Kidney capillary endothelial cell (primary cell): Measurements from ENCODE around the gene TLE6.
A peak's percentile ranks its signal among the peaks of the same experiment; 100 is the strongest.
"Not testable (repeated sequence)": the region's sequence is repeated elsewhere in the genome, so short reads cannot be mapped to it uniquely, and the experiment has no call there.

ENCODE experiments used
- DNase-seq: peaks from one replicate; pipeline ENCODE4 v3.0.0-alpha.2; 2018; ENCODE audit warnings: low spot score

TLE6 gene

DNA sequence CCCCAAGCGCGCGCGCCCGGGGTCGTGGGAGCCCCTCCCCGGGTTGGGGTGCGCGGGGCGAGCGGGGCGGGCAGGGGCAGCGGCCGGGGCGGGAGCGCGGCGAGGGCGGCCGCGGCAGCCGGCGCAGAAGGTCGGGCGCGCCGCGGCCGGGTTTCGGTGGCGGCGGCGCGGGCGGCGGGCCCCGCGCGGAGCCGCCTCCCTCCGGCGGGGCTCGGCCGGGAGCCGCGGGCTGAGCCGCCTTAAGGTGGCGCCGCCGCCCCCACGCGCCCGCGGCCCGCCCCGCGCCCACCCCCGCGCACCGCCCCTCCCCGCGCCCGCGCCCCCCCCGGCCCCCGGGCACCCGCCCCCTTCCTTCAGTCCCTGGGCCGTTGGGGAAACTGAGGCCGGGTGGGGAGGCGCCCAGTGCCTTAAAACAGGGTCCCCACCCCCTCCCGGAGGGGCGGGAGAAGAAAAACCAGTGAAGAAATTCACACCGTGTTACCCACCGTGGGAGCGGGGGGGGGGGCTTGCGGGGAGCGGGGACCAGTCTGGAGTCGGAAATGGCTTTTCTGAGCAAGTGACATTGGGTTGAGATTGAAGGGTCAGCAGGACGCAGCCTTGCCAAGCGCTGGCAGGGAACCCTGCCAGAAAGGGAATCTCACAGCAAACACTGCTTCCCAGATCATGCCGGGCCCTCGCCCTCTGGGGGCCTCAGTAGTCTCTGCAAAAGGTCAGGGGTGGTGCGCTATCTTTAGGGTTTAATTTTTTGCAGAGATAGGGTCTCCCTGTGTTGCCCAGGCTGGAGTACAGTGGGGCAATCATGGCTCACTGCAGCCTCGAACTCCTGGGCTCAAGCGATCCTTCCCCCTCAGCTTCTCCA lies 51.9 kb downstream of the TLE6 start, which contains the start of gene TLE2:
Gene TLE2 (minus strand): TSS at position 216 of the 859 bp plus-strand sequence. CDS start 376 bp downstream, outside the sequence.
- no peak for DNase-seq

GRCh38 chr19:3031607-3031867 lies 54.2 kb downstream of the TLE6 start:
- no peak for DNase-seq

GRCh38 chr19:3033595-3034405 lies 56.4 kb downstream of the TLE6 start:
- no peak for DNase-seq

DNA sequence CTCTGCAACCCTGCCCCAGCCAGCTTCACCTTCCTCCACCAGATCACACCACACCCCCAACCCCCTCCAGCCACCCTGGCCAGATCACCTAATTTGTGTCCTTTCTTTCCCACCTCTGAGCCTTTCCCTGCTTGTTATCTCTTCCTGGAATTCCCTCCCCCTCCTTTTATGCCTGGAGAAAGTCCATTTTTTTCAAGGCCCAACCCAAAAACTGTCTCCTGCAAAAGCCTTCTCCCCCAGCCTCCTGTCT lies 57.0 kb downstream of the TLE6 start:
- DNase-seq = no peak

DNA sequence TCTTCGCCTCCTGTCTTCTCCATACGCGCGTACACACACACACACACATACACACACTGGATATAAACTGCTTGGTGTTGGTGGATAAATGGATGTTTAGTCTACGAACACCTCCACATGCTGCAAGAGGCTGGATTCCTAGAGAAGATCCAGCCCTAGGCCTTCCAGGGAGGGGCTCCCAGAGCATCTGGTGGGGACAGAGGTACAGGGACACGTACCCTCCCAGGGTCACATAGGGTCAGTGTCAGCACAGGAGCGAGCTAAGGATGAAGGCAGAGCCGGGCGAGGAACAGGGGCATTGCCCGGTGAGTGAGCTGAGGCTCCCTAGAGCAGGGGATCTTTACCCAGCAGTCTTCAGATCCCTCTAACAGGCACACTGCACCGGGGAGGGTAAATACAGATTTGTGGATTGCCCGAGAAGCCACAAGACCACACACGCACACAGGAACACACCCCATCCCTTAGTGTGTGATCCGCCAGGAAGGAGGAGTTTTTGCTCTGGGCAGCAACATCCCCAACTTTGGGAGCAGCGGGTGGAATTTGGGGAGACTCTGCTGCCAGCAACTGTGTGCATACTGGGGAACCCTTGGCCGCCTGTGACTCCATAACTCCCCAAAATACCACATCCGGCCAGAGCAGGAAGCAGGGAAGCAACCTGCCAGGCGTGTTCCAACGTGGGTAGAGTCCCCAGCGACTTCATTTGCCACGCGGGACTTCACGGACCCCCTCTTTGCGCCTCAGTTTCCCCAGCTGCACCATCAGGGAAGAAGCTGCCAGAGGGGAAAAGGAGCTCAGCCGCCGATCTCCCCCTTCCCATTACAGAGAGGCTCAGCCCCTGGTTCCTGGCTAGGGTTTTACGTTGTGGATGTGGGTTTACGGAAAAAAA lies 57.5 kb downstream of the TLE6 start:
- DNase-seq = no peak

DNA sequence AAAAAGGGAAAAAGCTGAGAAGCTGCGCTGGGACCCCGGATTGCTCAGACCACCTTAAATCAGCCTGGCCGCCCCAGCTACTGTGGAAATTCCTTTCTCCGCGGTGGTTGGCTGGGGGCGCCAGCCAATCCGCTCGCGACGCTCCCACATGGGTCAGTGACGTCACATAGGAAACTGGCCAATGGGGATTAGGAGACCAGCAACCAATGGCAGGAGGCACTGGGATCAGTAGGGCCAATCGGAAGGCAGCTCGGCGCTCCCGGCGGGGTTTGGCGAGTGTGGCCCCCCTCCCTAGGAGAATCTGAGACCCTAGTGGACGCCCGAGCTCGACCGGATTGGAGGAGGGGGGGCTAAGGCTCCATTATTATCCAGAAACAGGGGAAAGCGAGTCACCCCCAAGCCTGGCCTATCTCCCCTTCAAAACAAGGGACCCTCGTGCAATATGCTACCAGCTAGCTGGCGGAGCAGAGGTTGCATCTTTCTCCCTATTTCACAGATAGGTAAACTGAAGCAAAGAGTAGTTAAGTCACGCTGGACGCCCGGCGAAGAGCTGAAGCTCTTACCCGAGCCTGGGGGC lies 58.3 kb downstream of the TLE6 start:
- DNase-seq = peak; percentile 97

DNA sequence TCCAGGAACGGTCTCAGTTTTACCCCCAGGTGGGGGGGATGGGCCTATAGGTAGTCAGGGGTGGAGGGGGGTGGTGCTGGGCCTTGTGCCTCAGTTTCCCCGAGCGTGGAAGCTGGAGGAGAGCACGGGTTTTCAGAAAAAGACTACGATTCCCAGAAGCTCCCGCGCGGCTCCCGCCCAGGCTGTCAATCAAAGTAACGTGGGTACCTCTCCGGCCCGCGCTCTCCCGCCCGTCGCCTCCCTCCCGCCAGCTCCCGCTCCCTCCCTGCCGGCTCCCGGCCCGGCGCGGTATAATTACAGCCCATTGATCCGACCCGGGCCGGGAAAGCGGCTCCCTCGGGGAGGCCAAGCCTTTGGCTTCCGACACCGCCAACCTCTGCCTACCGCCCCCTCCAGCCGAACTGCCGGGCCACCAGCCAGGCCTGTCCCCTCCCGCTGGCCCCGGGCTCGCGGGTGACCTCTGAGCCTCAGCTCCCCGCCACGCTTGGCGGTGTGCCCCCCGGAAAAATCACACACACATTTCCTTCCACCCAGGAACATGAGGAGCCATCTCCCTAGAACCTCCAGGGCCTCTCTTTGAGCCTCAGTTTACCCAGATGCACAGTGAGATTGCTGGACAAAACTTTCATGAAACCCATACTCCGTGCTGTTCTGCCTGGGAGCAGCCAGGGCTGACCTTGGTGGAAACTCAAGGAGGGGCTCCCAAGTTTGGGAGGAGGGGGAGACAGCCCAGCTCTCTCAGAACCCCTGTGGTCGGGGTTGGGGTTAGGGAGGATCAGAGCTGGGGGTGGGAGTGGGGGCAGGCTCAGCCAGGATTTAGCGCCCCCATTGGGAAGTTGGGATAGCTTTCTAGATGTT lies 59.0 kb downstream of the TLE6 start:
- peak; percentile 83 for DNase-seq

- DNase-seq = not testable (repeated sequence)
Observed at GRCh38 chr19:3036977-3037544, 59.7 kb downstream of the TLE6 start.

DNA sequence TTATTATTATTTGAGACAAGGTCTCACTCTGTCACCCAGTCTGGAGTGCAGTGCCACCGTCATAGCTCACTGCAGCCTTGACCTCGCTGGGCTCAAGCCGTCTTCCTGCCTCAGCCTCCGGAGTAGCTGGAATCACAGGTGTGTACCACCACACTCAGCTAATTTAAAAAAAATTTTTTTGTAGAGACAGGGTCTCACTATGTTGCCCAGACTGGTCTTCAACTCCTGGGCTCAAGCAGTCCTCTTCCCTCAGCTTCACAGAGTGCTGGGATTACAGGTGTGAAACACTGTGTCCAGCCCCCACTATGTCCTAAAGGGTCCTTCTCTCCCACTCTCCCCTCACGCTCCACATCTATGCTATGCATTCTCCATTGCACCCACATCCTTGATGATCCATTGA lies 60.9 kb downstream of the TLE6 start:
- no peak for DNase-seq

DNA sequence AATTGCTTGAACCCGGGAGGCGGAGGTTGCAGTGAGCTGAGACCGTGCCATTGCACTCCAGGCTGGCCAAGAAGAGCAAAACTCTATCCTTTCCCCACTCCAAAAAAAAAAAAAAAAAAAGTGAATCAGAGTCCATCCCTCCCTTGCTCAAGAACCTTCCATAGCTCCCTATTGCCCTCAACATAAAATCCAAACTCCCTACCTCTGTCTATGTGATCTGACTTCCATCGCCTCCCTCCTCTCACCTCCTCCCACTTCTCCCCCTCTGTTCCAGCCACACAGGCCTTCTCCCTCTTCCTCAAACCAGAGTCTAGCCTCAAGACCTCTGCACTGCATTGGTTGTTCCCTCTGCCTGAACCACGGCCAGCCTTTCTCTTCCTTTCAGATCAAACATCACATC lies 61.8 kb downstream of the TLE6 start:
- DNase-seq = no peak

DNA sequence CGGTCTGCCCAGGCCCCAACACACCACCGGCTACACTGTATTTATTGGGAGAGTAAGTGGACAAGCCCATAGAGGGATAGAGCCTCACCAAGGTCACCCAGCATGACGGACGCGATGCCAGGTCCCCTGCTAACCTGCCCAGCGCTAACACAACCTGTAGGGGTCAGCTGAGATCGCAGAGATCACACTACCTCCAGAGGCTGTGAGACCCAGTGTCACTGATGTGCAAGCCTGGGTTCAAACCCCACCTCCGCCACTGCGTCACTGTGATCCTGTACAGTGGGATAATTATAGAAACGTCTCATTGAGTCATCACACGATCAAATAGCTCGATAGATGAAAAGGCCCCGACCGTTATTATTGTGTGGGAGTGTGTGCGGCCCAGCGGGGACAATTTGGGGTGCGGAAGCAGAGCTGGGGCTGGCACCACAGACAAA lies 62.3 kb downstream of the TLE6 start:
- DNase-seq = no peak

- DNase-seq = no peak
Observed at GRCh38 chr19:3041327-3041726, 64.0 kb downstream of the TLE6 start.

DNA sequence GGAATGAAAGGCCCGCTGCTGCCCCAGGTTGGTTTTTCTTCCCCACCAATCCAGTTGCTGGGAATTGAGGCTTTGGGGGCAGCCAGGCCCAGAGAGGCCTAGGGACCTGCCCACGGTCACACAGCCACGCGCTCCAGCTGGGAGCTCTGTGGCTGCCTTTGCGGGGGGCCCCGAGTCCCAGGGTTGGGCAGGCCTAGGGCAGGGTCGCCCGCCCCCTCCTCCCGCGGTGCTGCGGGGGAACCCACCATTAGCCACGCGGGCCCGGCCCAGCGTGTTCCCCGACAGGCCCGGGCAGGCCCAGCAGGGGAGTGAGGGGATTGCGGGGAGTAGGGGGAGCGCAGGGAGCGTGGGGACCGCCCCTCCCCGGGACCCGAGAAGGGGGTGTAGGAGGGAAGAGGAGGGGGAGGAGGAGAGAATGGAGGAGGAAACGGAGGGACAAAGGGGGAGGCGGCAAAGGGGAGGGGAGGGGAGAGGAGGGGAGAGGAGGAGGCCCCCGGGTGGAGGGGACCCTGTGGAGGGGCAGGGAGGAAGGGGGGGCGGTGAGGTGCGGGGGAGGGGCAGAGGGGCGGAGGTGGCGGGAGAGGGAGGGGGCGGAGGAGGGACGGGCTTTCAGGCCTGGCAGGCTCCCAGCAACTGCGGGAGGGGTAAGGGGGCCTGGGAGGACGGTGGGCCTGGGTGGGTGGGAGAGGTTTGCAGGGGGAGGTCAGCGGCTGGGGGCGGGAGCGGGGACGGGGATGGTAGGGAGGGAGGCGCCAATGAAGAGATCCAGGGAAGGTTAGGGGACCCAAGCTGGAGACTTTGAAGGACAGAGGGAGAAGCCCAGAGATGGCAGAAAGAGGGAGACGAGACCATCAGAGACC lies 64.6 kb downstream of the TLE6 start:
- DNase-seq = no peak

DNA sequence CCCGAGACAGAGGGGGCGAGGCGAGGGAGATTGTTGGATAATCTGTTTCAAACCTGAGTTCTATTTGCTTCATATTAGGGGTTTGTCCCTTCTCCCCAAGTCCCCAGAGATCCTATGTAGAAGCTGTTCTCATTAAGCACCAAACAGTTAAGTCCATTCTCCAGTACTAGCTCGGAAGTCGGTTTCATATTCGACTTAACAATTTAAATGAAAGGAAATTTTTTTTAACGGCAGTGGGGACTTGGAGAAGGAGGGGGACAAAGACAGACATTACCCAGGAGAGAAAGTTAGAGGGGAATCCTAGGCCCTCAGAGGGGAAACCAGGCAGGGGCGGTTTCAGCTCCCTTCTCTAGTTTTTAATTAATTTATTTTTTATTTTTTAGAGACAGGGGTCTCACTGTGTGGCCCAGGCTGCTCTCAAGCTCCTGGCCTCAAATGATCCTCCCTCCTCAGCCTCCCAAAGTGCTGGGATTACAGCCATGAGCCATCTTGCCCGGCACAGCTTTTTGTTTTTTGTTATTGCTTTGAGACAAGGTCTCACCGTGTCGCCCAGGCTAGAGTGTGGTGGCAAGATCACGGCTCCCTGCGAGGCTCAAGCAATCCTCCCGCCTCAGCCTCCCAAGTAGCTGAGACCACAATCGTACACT lies 65.4 kb downstream of the TLE6 start:
- DNase-seq = no peak
